ENCODE data around the gene MLEC. TPM values are rescaled to one million over a fixed set of nuclear protein-coding genes. Genes with fewer than 3 reads are reported as not detected.

The MLEC gene
- total RNA-seq, 1 experiment from 2014 or later = 181 TPM

GRCh38 chr12:120700886-120701285 lies 13.9 kb downstream of the MLEC start:
- no peak overlapping the region for H2BK12ac ChIP-seq (ENCODE audit: insufficient read length, low read depth, low read length)
- H3K4me3 Mint-ChIP-seq = no peak overlapping the region
- no peaks in the 10 kb centered on the region for H3K4me1 Mint-ChIP-seq
- H3K36me3 Mint-ChIP-seq (ENCODE audit: insufficient read depth in 1 of 3, low read depth in 3 of 3) = peaks cover 41 to 69% (median 63%) of the 10 kb centered on the region in 3 experiments; a peak in 6 of 7 replicates
- no peak overlapping the region for H3K4me2 ChIP-seq (ENCODE audit: insufficient read depth, insufficient read length, low read length)
- no peaks in the 10 kb centered on the region for H3K9me3 Mint-ChIP-seq
- no peak overlapping the region for H2AK5ac ChIP-seq (ENCODE audit: insufficient read length, low read length)
- no peak for DNase-seq
- WGBS (ENCODE audit: extremely low coverage, insufficient read length, low lambda C conversion rate) = no CpG with 5 or more reads among the region's 5 CpGs
- H4K91ac ChIP-seq (ENCODE audit: insufficient read length, low read depth, low read length) = no peak overlapping the region
- H3K27me3 ChIP-seq (ENCODE audit: insufficient read depth, low read length) = no peaks in the 10 kb centered on the region
- H3K18ac ChIP-seq (ENCODE audit: insufficient read length, low read depth, low read length) = no peak overlapping the region
- no peaks in the 10 kb centered on the region for H3K27me3 Mint-ChIP-seq (ENCODE audit: low read depth)
- no peak overlapping the region for H4K5ac ChIP-seq (ENCODE audit: insufficient read length, low read depth, low read length)
- TF ChIP-seq CTCF (conservative IDR thresholded peaks at IDR 0.05) = no peak
- H4K8ac ChIP-seq (replicated peaks; ENCODE audit: insufficient read length, low read depth, low read length) = no peak overlapping the region
- H2BK5ac ChIP-seq (ENCODE audit: insufficient read length, low read length) = no peak overlapping the region
- H3K56ac ChIP-seq (ENCODE audit: insufficient read length, low read depth, low read length) = no peak overlapping the region
- no peak overlapping the region for H2BK120ac ChIP-seq (ENCODE audit: low read depth, low read length, poor library complexity, severe bottlenecking)
- no peak overlapping the region for H3T11ph ChIP-seq (ENCODE audit: low read length)
- no peaks in the 10 kb centered on the region for H3K23me2 ChIP-seq (ENCODE audit: insufficient read length, low read depth, low read length, poor library complexity, severe bottlenecking)
- no peak overlapping the region for H2BK15ac ChIP-seq (ENCODE audit: low read depth, low read length)
- H4K20me1 ChIP-seq (ENCODE audit: control insufficient read depth, insufficient read depth, insufficient read length) = no peaks in the 10 kb centered on the region
- peak overlapping the region in 1 of 3 experiments; percentile 2; a peak in 1 of 7 replicates for H3K27ac Mint-ChIP-seq
- H3K9me3 ChIP-seq (ENCODE audit: control insufficient read depth, low read depth, low read length) = no peaks in the 10 kb centered on the region
- H3K27ac ChIP-seq (ENCODE audit: insufficient read length, low read depth, low read length) = no peak overlapping the region
- no peaks in the 10 kb centered on the region for H3K79me2 ChIP-seq (ENCODE audit: insufficient read depth, low read length)
- no peak overlapping the region for H2BK20ac ChIP-seq (ENCODE audit: low read depth, low read length, poor library complexity, severe bottlenecking)
- H3K79me1 ChIP-seq (ENCODE audit: insufficient read depth, low read depth, low read length, poor library complexity, severe bottlenecking) = no peaks in the 10 kb centered on the region
- no peak overlapping the region for H3K9ac ChIP-seq (ENCODE audit: extremely low read depth, insufficient read length, low read length)
- H3K23ac ChIP-seq (ENCODE audit: insufficient read length, low read depth, low read length) = no peak overlapping the region
- H3K4me1 ChIP-seq (ENCODE audit: insufficient read depth, low read length) = no peaks in the 10 kb centered on the region
- no peak overlapping the region for H2AFZ ChIP-seq (ENCODE audit: low read length)
- no peak overlapping the region for H3K4ac ChIP-seq (ENCODE audit: low read depth, low read length)
- H3K14ac ChIP-seq (ENCODE audit: insufficient read depth, low read length) = no peak overlapping the region
